ENCODE results near the gene SDF2L1. TPM values are rescaled to one million over a fixed set of nuclear protein-coding genes. Genes with fewer than 3 reads are reported as not detected.

SDF2L1 gene
- total and polyA plus RNA-seq, 9 of the 15 experiments (the other 6 are each of a cell fraction or from before 2014, with no cell fraction given), result 15.1 to 989 (median 124) TPM

GRCh38 chr22:21657360-21658032 is 15.4 kb downstream of the SDF2L1 start (continued):
- peak in 1 of 2 experiments; percentile 100 for TF ChIP-seq E2F6 (IDR thresholded peaks at IDR 0.05; ENCODE audit: borderline replicate concordance in 1 of 2, extremely low read depth in 1 of 2, insufficient read depth in 1 of 2, insufficient read length in 1 of 2, low read depth in 1 of 2, low read length in 1 of 2, poor library complexity in 1 of 2, severe bottlenecking in 1 of 2)
- peak; percentile 84; the same call in 1 of the 2 replicates for TF ChIP-seq MXI1 (IDR thresholded peaks at IDR 0.05; ENCODE audit: low read depth, low read length)
- no peak for TF ChIP-seq SRF (CRISPR knock-in tag; IDR thresholded peaks at IDR 0.05)
- TF ChIP-seq NEUROD1 (IDR thresholded peaks at IDR 0.05; ENCODE audit: borderline replicate concordance, low read depth, low read length, partially characterized antibody), result peak; percentile 56
- TF ChIP-seq SP2 (IDR thresholded peaks at IDR 0.05; ENCODE audit: extremely low read depth, low read depth, low read length, poor library complexity, severe bottlenecking), result peak; percentile 31
- no peak for TF ChIP-seq FOS (IDR thresholded peaks at IDR 0.05; ENCODE audit: extremely low read depth, insufficient read length)
- TF ChIP-seq SMC3 (conservative IDR thresholded peaks at IDR 0.05; ENCODE audit: insufficient read depth, low read depth, low read length), result peak; percentile 57; the same call in 1 of the 2 replicates
- TF ChIP-seq CSDE1 (IDR thresholded peaks at IDR 0.05), result no peak
- peak; percentile 42; the same call in 1 of the 2 replicates for TF ChIP-seq HCFC1 (IDR thresholded peaks at IDR 0.05; ENCODE audit: low read depth, low read length)
- no peak for TF ChIP-seq ZNF324 (CRISPR knock-in tag; IDR thresholded peaks at IDR 0.05)
- no peak for TF ChIP-seq HMG20B (CRISPR knock-in tag; IDR thresholded peaks at IDR 0.05)
- TF ChIP-seq HNRNPK (IDR thresholded peaks at IDR 0.05; ENCODE audit: low read depth, low read length, poor library complexity, severe bottlenecking), result no peak
- no peak for TF ChIP-seq ZNF75A (CRISPR knock-in tag; IDR thresholded peaks at IDR 0.05)
- peak; percentile 100 for TF ChIP-seq POLR2AphosphoS2 (IDR thresholded peaks at IDR 0.05; ENCODE audit: low read length)
- TF ChIP-seq, protein P1, sequence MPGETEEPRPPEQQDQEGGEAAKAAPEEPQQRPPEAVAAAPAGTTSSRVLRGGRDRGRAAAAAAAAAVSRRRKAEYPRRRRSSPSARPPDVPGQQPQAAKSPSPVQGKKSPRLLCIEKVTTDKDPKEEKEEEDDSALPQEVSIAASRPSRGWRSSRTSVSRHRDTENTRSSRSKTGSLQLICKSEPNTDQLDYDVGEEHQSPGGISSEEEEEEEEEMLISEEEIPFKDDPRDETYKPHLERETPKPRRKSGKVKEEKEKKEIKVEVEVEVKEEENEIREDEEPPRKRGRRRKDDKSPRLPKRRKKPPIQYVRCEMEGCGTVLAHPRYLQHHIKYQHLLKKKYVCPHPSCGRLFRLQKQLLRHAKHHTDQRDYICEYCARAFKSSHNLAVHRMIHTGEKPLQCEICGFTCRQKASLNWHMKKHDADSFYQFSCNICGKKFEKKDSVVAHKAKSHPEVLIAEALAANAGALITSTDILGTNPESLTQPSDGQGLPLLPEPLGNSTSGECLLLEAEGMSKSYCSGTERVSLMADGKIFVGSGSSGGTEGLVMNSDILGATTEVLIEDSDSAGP (CRISPR knock-in tag; IDR thresholded peaks at IDR 0.05), result no peak
- no peak for TF ChIP-seq POLR2A (conservative IDR thresholded peaks at IDR 0.05)
- no peak for TF ChIP-seq CUX1 (CRISPR knock-in tag; IDR thresholded peaks at IDR 0.05)
- TF ChIP-seq MYBL2 (IDR thresholded peaks at IDR 0.05; ENCODE audit: low read depth), result no peak
- TF ChIP-seq MYBL2 (CRISPR knock-in tag; IDR thresholded peaks at IDR 0.05; ENCODE audit: borderline replicate concordance), result no peak
- no peak for TF ChIP-seq ZNF232 (CRISPR knock-in tag; IDR thresholded peaks at IDR 0.05)
- TF ChIP-seq SMAD3 (CRISPR knock-in tag; conservative IDR thresholded peaks at IDR 0.05), result no peak
